Panc1 (cell line): Measurements from ENCODE around the gene RPL3. TPM values are rescaled to one million over a fixed set of nuclear protein-coding genes. Genes with fewer than 3 reads are reported as not detected.

ENCODE experiments used
- ATAC-seq: fragments of 200-7000 bp; cut with Tn5 transposase; 2 replicates; pipeline ENCODE4 v1.9.1; 2020; ENCODE audit warnings: mild to moderate bottlenecking, moderate library complexity
- BruUV-seq: library from RNA; stranded (reverse); fragments of 400-500 nt; replicated peaks from 2 replicates; lab custom pipeline; 2021; lab: Mats Ljungman, UMichigan
- CTCF ChIA-PET: fragments of 300-600 bp; sonication (Branson Sonifier 250); formaldehyde crosslinking; loops from one replicate; lab custom pipeline; 2022; ENCODE audit warnings: antibody characterized with exemption; lab: Charles Lee
- POLR2A ChIA-PET: fragments of 300-600 bp; sonication (Branson Sonifier 250); formaldehyde crosslinking; loops from one replicate; lab custom pipeline; 2022; ENCODE audit warnings: antibody characterized with exemption; lab: Charles Lee
- DNase-seq: peaks from one replicate; pipeline ENCODE4 v3.0.0-alpha.2; 2010; ENCODE audit warnings: low read depth, low spot score
- H3K27ac ChIP-seq: 2 replicates; pipeline ENCODE4 v1.5.1; 2011; ENCODE audit warnings: mild to moderate bottlenecking, low read length, inconsistent platforms
- H3K27me3 ChIP-seq: fragments of 200-500 bp; sonication (Bioruptor generic); 2 replicates; pipeline ENCODE4 v1.6.0; 2014; ENCODE audit warnings: low read length, inconsistent platforms; ENCODE audit not compliant: control insufficient read depth, insufficient read depth
- H3K36me3 ChIP-seq: fragments of 200-500 bp; sonication (Bioruptor generic); 2 replicates; pipeline ENCODE4 v1.5.1; 2014; ENCODE audit warnings: inconsistent platforms, mild to moderate bottlenecking, low read length, moderate library complexity; ENCODE audit not compliant: control insufficient read depth, insufficient read depth
- H3K4me1 ChIP-seq: 2 replicates; pipeline ENCODE4 v1.5.1; 2011; ENCODE audit warnings: inconsistent platforms, mild to moderate bottlenecking, low read length, moderate library complexity; ENCODE audit not compliant: control insufficient read depth, insufficient read depth
- H3K4me3 ChIP-seq, 2 experiments: 2 replicates each; pipeline ENCODE4 v1.5.1; 2011 to 2012; ENCODE audit warnings: low read depth in 2 of 2, low read length in 2 of 2, mild to moderate bottlenecking in 2 of 2, inconsistent platforms in 1 of 2, moderate library complexity in 1 of 2
- H3K9me3 ChIP-seq: fragments of 200-500 bp; sonication (Bioruptor generic); 2 replicates; pipeline ENCODE4 v1.5.1; 2014; ENCODE audit warnings: low read depth, mild to moderate bottlenecking, inconsistent platforms, low read length, moderate library complexity; ENCODE audit not compliant: control insufficient read depth, insufficient read depth
- CTCF ChIP-seq: fragments of 450-650 bp; IDR thresholded peaks from 2 replicates; pipeline ENCODE4 v1.5.1; 2017; ENCODE audit warnings: mild to moderate bottlenecking
- POLR2AphosphoS5 ChIP-seq: IDR thresholded peaks from 2 replicates; pipeline ENCODE4 v1.6.1; 2012; ENCODE audit warnings: mild to moderate bottlenecking, low read depth, low read length, moderate library complexity
- REST ChIP-seq, 2 experiments: IDR thresholded peaks; 2 replicates each; pipeline ENCODE4 v1.6.1; 2011 to 2012; ENCODE audit warnings: low read depth in 2 of 2, control low read depth in 1 of 2, low read length in 1 of 2, mild to moderate bottlenecking in 1 of 2, moderate library complexity in 1 of 2; ENCODE audit not compliant: insufficient read depth in 1 of 2
- SIN3A ChIP-seq: IDR thresholded peaks from 2 replicates; pipeline ENCODE4 v1.6.1; 2012; ENCODE audit warnings: low read depth, mild to moderate bottlenecking, low read length, moderate library complexity, borderline replicate concordance; ENCODE audit not compliant: insufficient read depth
- TCF7L2 ChIP-seq: IDR thresholded peaks from 2 replicates; pipeline ENCODE4 v1.6.1; 2011; ENCODE audit warnings: mild to moderate bottlenecking, low read depth, low read length, inconsistent platforms
- in situ Hi-C: cut with HindIII; loops from 2 replicates; pipeline ENCODE4 v1.10.0; 2016; ENCODE audit warnings: low sequenced_read_pairs, low pct_unique_long_range_greater_than_20kb
- intact Hi-C: fragments of 100-400 bp; cut with micrococcal nuclease; formaldehyde crosslinking; loops from one replicate; pipeline ENCODE4 v1.10.0; 2022; ENCODE audit not compliant: unreplicated experiment
- total RNA-seq: library from RNA; stranded (reverse); gene quantifications from one replicate; pipeline ENCODE4 v1.2.1, GENCODE V29; 2021; ENCODE audit not compliant: unreplicated experiment

Gene RPL3
- total RNA-seq, 1 experiment from 2014 or later: 885 TPM

- POLR2A ChIA-PET: no interaction called here
- ATAC-seq (no peak), DNase-seq (no peak)
- H3K4me1 ChIP-seq: peaks cover 14% of the 10 kb centered on the region
- intact Hi-C loops: no loop called here
- H3K36me3 ChIP-seq: no peaks in the 10 kb centered on the region
- TF ChIP-seq TCF7L2 (no peak), SIN3A (no peak), POLR2AphosphoS5 (no peak), REST (IDR thresholded peaks at IDR 0.05; ENCODE audit: insufficient read depth in 1 of 2, low read depth in 2 of 2, low read length in 1 of 2) (no peak), CTCF (no peak)
- H3K27me3 ChIP-seq: no peaks in the 10 kb centered on the region
- H3K4me3 ChIP-seq: no peak overlapping the region
- BruUV-seq: no TSS peak
- no peak overlapping the region for H3K27ac ChIP-seq
- CTCF ChIA-PET: no interaction called here
- in situ Hi-C loops: no loop called here
- H3K9me3 ChIP-seq: no peaks in the 10 kb centered on the region
Observed at GRCh38 chr22:39278040-39278439, 41.4 kb downstream of the RPL3 start.

GRCh38 chr22:39277142-39277607, 42.2 kb downstream of the RPL3 start:
- CTCF ChIA-PET: no interaction called here
- DNase-seq (no peak), ATAC-seq (no peak)
- no peaks in the 10 kb centered on the region for H3K9me3 ChIP-seq
- intact Hi-C loops (no loop called here), in situ Hi-C loops (no loop called here)
- H3K36me3 ChIP-seq: no peaks in the 10 kb centered on the region
- no peak for TF ChIP-seq CTCF
- no peak for TF ChIP-seq TCF7L2
- TF ChIP-seq POLR2AphosphoS5: no peak
- TF ChIP-seq SIN3A: no peak
- no peak for TF ChIP-seq REST (IDR thresholded peaks at IDR 0.05; ENCODE audit: insufficient read depth in 1 of 2, low read depth in 2 of 2, low read length in 1 of 2)
- H3K27me3 ChIP-seq: no peaks in the 10 kb centered on the region
- POLR2A ChIA-PET: no interaction called here
- BruUV-seq: no TSS peak
- H3K4me1 ChIP-seq: peaks cover 7% of the 10 kb centered on the region
- no peak overlapping the region for H3K4me3 ChIP-seq
- H3K27ac ChIP-seq: no peak overlapping the region
